ENCODE measurements around the gene DUS1L. TPM values are rescaled to one million over a fixed set of nuclear protein-coding genes. Genes with fewer than 3 reads are reported as not detected.

The DUS1L gene
- total RNA-seq, 1 experiment from 2014 or later, result 176 TPM

GRCh38 chr17:82016061-82016874 lies 49.3 kb downstream of the DUS1L start:
- H3K79me2 ChIP-seq (ENCODE audit: insufficient read depth, low read length), result peaks cover 20% of the 10 kb centered on the region
- no peaks in the 10 kb centered on the region for H3K9me3 ChIP-seq (ENCODE audit: control insufficient read depth in 1 of 2, insufficient read depth in 1 of 2, low read depth in 1 of 2, low read length in 2 of 2)
- RAD21 ChIA-PET (ENCODE audit: low non-redundant PET in 1 of 2, low total read pairs in 2 of 2, uncharacterized antibody in 2 of 2, unreplicated experiment in 2 of 2), result no interaction called here
- no peak for DNase-seq (ENCODE audit: low read depth, low spot score)
- no peak for ATAC-seq
- H3K9ac ChIP-seq (ENCODE audit: low read length), result no peak overlapping the region
- CTCF ChIA-PET, result no interaction called here
- TF ChIP-seq ZNF274 (IDR thresholded peaks at IDR 0.05; ENCODE audit: low read depth, low read length), result no peak
- TF ChIP-seq FOSL1 (IDR thresholded peaks at IDR 0.05; ENCODE audit: low read depth), result no peak
- no peak for TF ChIP-seq CBX3 (IDR thresholded peaks at IDR 0.05; ENCODE audit: low read depth)
- TF ChIP-seq JUND (IDR thresholded peaks at IDR 0.05), result no peak
- no peak for TF ChIP-seq ZFX (IDR thresholded peaks at IDR 0.05)
- H3K4me2 ChIP-seq (ENCODE audit: low read length), result no peak overlapping the region
- no peak overlapping the region for H3K4me3 ChIP-seq (replicated peaks in 1 of 2; ENCODE audit: low read depth in 1 of 2, low read length in 2 of 2)
- intact Hi-C loops (cut with micrococcal nuclease), result no loop called here
- no peaks in the 10 kb centered on the region for H3K27me3 ChIP-seq (ENCODE audit: insufficient read depth, low read length)
- no peaks in the 10 kb centered on the region for H3K9me2 ChIP-seq (ENCODE audit: insufficient read depth)
- no peak overlapping the region for H2AFZ ChIP-seq (ENCODE audit: low read depth, low read length, poor library complexity, severe bottlenecking)
- no TSS peak for BruUV-seq (replicated peaks)
- POLR2A ChIA-PET, result interaction anchor here (0.9 kb wide), 1 partner anchor 57 kb away, joined by 3 read pairs; no protein-coding TSS in a partner anchor
- peaks cover 0 to 10% of the 10 kb centered on the region in 2 experiments; a peak in 1 of 4 replicates for H3K36me3 ChIP-seq (ENCODE audit: control insufficient read depth in 1 of 2, insufficient read depth in 2 of 2, low read length in 2 of 2)
- peaks cover 21 to 31% of the 10 kb centered on the region in 2 experiments for H3K4me1 ChIP-seq (ENCODE audit: control insufficient read depth in 1 of 2, insufficient read depth in 2 of 2, low read length in 2 of 2)
- peaks cover under 1% of the 10 kb centered on the region; the same call in 1 of the 2 replicates for H4K20me1 ChIP-seq (ENCODE audit: insufficient read depth)
- no peak overlapping the region; the same call in 1 of the 2 replicates for H3K27ac ChIP-seq (ENCODE audit: low read depth, low read length)

- BruUV-seq (replicated peaks), result no TSS peak
- Histone ChIP-seq H3K27me3 (ENCODE audit: insufficient read depth, low read length) (no peaks in the 10 kb centered on the region), H3K27ac (ENCODE audit: low read depth, low read length) (no peak overlapping the region; the same call in 1 of the 2 replicates), H3K4me3 (replicated peaks in 1 of 2; ENCODE audit: low read depth in 1 of 2, low read length in 2 of 2) (no peak overlapping the region), H3K79me2 (ENCODE audit: insufficient read depth, low read length) (peaks cover 12% of the 10 kb centered on the region), H3K4me2 (ENCODE audit: low read length) (no peak overlapping the region), H4K20me1 (ENCODE audit: insufficient read depth) (no peaks in the 10 kb centered on the region; the same call in 1 of the 2 replicates), H3K36me3 (ENCODE audit: control insufficient read depth in 1 of 2, insufficient read depth in 2 of 2, low read length in 2 of 2) (peaks cover 0 to 10% of the 10 kb centered on the region in 2 experiments; a peak in 1 of 4 replicates), H3K4me1 (ENCODE audit: control insufficient read depth in 1 of 2, insufficient read depth in 2 of 2, low read length in 2 of 2) (peaks cover 20 to 23% of the 10 kb centered on the region in 2 experiments), H3K9ac (ENCODE audit: low read length) (no peak overlapping the region), H3K9me3 (ENCODE audit: control insufficient read depth in 1 of 2, insufficient read depth in 1 of 2, low read depth in 1 of 2, low read length in 2 of 2) (no peaks in the 10 kb centered on the region), H3K9me2 (ENCODE audit: insufficient read depth) (no peaks in the 10 kb centered on the region), H2AFZ (ENCODE audit: low read depth, low read length, poor library complexity, severe bottlenecking) (no peak overlapping the region)
- RAD21 ChIA-PET (ENCODE audit: low non-redundant PET in 1 of 2, low total read pairs in 2 of 2, uncharacterized antibody in 2 of 2, unreplicated experiment in 2 of 2), result no interaction called here
- POLR2A ChIA-PET, result no interaction called here
- no peak for DNase-seq (ENCODE audit: low read depth, low spot score)
- intact Hi-C loops (cut with micrococcal nuclease), result no loop called here
- ATAC-seq, result no peak
- CTCF ChIA-PET, result no interaction called here
- TF ChIP-seq REST (IDR thresholded peaks at IDR 0.05; ENCODE audit: low read depth) (no peak), CEBPB (IDR thresholded peaks at IDR 0.05; ENCODE audit: low read depth) (no peak), POLR2AphosphoS5 (IDR thresholded peaks at IDR 0.05; ENCODE audit: low read depth, low read length) (no peak), ZBTB33 (IDR thresholded peaks at IDR 0.05; ENCODE audit: extremely low read depth, insufficient replicate concordance, low read length) (no peak), EZH2 (IDR thresholded peaks at IDR 0.05) (no peak)
Observed at GRCh38 chr17:82015311-82015971, 50.2 kb downstream of the DUS1L start.
